Erythroblast (primary cell): ENCODE results near the gene IL12RB2.

Experiments
- GATA1 ChIP-seq: IDR thresholded peaks from 2 replicates; pipeline ENCODE4 v1.6.1; 2011; ENCODE audit warnings: low read depth, mild to moderate bottlenecking, control low read depth, low read length, moderate library complexity
- POLR2A ChIP-seq: IDR thresholded peaks from 2 replicates; pipeline ENCODE4 v1.6.1; 2011; ENCODE audit warnings: mild to moderate bottlenecking, low read length

GRCh38 chr1:67299296-67299695 lies 8.4 kb upstream of the IL12RB2 start:
- TF ChIP-seq POLR2A: no peak
- TF ChIP-seq GATA1: no peak
